Measurements from ENCODE around the gene GRIN2D.
"Not testable (repeated sequence)": the region's sequence is repeated elsewhere in the genome, so short reads cannot be mapped to it uniquely, and the experiment has no call there.

Gene GRIN2D

DNA sequence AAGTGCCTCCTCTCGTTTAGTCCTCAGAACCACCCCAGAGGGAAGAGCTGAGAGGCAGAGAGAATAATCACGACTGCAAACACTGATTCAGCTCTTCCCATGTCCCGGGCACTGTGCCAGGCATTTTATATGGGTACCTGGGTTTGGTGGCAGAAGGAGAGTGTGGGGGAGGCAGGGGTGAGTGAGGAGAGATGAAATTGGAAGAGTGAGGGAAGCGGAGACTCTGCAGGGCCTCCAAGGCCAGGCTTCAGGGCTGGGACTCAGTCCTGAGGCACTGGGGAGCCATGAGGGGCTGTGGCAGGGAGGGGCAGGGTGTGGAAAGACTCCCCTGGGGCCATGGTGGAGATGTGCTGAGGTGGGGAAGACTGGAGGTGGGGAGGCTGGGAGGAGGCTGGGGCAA is 20.6 kb upstream of the GRIN2D start:
- DNase-seq: no peak

DNA sequence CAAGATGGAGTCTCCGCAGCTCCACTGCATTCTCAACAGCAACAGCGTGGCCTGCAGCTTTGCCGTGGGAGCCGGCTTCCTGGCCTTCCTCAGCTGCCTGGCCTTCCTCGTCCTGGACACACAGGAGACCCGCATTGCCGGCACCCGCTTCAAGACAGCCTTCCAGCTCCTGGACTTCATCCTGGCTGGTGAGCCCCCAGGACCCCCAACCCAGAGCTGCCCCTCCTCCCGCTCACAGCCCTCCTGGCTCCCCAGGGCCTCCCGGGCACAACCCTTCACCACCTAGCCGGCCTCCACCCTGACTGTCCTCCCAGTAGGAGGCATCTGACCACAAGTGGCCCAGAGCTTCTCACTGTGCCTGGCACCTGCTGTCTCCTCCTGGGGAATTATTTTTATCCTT is 19.9 kb upstream of the GRIN2D start:
- no peak for DNase-seq

DNA sequence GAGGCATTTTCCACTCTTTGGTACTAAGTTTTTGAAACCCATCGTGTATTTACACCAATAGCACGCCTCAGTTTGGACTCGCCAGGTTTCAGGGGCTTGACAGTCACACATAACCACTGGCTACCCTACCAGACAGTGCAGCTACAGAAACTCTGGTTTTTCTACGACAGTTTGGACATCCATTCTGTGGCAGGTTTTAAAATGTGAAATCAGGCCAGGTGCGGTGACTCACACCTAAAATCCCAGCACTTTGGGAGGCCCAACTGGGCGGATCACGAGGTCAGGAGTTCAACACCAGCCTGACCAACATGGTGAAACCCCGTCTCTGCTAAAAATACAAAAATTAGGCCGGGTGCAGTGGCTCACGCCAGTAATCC is 15.3 kb upstream of the GRIN2D start:
- no peak for DNase-seq

GRCh38 chr19:48379058-48379457 is 14.4 kb upstream of the GRIN2D start:
- no peak for DNase-seq

DNA sequence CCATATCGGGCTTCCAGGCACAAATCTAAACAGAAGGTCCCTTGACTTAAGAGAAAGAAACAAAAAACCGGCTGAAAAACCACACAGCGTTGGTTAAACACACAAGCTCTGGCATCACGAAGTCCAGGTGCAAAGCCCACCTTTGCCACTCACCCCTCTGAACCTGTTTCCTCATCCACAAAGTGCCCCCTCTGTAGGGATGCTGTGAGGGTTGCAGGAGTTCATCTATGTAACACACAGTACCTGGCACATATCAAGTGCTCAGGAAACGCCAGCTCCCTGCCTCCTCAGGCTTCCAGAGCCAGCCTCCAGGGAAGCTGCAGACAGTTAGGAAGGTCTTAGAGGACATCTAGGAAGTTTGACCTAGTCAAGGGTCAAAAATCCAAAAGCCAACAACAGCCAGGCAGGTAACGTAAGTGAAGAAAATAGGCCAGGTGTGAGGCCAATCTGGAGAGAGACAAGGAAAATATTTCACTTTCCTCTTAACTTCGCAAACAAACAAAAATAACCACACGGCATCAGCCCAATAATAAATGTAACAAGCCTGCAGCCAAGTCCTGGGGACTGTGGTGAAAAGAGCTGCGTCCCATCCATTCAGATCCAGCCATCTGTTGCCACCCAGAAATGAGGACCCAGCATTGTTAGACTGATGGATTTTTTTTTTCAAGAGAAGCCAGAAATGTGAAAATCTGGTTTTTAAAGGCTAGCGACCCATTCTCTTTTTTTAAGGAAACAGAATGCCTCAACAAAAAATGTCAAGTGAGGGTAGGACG is 12.1 kb upstream of the GRIN2D start:
- no peak for DNase-seq

DNA sequence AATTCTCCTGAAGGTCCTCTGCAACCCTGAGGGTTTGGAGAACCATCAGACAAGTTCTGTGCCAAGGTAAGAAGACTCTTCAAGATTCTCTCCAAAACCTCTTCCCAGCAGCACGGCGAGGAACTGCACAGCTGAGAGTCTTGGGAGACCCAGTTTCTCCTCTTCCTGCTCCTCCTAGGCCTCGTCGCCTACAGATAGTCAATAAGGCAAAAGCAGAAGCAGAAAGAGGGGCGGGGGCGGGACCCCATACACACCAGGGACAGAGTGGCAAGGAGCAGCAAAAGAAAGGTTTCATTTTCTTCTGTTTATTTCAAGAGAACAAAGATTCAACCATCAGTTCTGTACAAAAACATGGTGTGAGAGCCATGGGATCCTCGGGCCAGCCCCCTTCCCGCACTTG is 11.2 kb upstream of the GRIN2D start:
- no peak for DNase-seq

DNA sequence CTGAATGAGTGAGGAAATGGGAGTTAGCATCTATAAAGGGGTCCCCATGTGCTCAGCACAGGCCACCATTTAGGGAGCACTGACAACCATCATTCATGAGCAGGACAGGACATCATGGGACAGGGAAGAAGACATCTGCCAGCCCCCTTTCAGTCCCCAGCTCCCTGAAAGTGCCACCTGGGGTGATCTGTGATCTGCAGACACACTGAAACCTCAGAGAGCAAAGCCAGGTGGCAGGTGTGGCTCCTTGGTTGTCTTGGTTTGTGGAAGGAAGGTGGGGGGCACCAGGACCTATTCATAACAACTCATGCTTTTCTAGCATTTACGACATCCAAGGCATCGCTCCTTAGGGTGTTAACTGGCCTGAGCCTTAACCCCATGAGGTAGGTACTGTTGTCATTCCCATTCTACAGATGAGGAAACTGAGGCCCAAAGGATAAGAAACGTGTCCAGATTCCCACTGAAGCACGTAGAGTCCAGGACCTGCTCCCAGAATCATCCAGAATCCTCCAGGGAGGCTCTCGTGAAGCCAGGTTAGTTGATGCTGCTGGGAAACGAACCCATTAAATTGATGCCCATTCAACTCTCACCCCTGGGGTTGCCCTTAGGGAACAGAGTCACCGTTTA is 7.9 kb upstream of the GRIN2D start:
- no peak for DNase-seq

GRCh38 chr19:48386981-48387380 is 6.5 kb upstream of the GRIN2D start:
- no peak for DNase-seq

GRCh38 chr19:48390188-48391099 is 3.0 kb upstream of the GRIN2D start:
- peak; percentile 58 to 59 for DNase-seq

DNA sequence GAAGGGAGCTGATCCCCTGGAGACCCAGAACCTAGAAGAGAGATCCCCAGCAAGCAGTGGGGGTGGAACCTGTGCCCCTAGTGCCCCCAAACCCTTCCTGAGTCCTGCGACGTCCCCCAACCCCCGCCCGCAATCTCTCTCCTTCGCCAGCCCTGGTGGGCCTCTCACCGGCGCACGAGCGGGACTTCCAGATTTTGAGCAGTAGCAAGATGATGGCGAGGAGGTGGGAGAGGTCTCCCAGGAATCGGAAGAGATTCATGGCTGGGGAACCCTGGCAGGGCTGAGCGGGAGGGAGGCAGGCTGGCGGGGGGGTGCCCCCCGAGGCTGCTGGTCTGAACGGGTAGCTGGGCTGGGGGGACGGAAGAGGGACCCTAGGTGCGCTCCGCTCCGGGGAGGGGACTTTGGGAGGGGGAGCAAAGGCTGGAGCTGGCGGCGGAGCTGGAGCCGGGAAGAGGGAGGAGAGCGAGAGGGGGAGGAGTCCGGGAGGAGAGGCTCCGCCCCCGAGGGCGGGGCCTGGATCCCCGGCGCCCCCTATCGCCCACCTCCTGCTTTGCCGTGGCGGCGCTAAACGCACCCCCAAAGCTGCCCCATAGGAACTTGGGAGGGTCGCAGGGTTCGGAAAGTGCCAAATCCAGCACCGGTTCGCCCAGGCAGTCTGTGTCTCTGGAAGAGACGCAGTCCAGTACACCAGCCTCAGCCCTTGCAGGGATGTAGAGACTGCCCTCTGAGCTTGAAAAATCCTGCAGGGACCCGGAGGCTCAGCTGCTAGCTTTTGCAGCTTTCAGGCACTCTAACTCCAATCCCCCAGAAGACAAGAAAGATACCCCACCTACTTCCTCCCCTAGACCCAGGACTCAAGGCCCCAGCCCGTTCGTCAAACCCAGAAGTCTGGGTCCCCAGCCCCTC is 2.1 kb upstream of the GRIN2D start, which contains the start of gene KDELR1:
Gene KDELR1 (minus strand): TSS at position 452 of the 906 bp plus-strand sequence. CDS start 193 bp downstream, at position 259.
- peak; percentile 59 to 61 for DNase-seq

GRCh38 chr19:48392006-48392344 is 1.5 kb upstream of the GRIN2D start:
- not testable (repeated sequence) for DNase-seq

GRCh38 chr19:48392860-48393558 is 459 bp upstream of the GRIN2D start:
- DNase-seq: no peak

- no peak for DNase-seq
These were observed 1.1 kb downstream of the GRIN2D start for GRCh38 chr19:48394331-48395169.

DNA sequence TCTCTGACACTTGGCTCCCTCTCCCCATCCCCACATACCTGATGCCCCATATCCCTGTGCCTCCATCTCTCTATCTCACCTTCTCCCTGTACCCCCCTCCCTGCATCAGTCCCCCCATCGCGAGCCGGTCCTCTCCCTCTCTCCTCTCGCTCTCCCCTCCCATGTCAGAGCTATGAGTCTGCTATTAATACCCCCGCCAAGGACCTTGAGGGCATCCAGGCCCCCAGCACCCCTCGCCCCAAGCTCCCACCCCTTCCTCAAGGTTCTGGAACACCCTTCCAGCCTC is 1.6 kb downstream of the GRIN2D start:
- DNase-seq: no peak

DNA sequence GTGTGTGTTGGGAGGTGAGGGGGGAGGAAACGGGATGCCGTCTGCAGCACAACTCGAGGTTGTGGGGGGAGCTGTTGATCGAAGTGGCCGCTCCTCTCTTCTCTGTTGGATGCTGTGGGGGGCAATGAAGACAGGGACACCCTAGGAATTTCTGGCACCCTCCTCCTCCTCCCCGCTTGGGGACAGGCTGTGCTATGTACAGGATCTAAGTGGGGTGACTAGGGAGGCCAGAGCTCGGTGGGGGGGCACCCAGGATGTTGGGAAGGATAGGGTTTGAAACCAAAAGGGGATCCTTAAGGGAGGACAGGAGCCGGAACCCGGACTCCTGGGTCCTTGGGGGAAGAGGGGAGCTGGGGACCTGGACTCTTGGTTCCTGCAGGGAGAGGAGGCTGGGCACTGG is 2.0 kb downstream of the GRIN2D start:
- no peak for DNase-seq

DNA sequence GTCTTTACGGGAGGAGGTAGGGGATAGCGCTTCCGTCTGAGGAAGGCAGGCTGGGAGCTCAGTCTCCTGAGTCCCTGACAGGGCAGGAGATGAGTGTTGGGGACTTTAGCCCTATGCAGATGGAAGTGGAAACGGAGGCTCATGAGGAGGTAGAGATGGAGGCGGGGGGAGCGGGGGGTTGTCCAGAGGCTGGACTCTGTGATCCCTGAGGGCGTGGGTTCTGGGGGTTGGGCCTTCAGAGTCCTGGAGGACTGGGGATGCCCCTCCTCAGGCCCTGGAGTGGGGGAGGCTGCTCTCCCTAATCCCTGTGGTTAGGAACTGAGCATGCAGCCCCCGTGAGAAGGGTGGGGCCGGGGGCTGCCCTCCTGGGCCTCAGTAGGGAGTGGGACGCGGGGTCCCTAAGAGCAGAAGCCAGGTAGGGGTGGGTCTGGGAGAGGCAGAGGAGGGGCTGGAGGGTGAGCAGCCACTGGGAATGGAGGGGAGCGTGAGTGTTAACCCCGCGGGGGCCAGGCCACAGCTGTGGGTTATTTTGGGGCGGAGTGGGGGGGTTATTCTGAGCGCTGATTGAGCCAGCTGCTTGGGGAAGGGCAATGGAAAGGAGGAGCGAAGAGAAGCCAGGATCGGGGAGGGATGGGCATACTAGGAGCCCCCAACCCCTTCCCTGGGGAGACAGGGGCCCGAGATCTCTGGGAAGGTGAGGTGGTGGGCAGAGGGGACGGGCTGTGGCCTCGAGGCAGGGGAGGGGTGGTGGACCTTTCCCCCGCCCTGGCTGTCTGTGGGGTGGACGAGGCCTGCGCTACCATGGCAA is 2.8 kb downstream of the GRIN2D start:
- no peak for DNase-seq

GRCh38 chr19:48396824-48397176 is 3.3 kb downstream of the GRIN2D start:
- DNase-seq: no peak

DNA sequence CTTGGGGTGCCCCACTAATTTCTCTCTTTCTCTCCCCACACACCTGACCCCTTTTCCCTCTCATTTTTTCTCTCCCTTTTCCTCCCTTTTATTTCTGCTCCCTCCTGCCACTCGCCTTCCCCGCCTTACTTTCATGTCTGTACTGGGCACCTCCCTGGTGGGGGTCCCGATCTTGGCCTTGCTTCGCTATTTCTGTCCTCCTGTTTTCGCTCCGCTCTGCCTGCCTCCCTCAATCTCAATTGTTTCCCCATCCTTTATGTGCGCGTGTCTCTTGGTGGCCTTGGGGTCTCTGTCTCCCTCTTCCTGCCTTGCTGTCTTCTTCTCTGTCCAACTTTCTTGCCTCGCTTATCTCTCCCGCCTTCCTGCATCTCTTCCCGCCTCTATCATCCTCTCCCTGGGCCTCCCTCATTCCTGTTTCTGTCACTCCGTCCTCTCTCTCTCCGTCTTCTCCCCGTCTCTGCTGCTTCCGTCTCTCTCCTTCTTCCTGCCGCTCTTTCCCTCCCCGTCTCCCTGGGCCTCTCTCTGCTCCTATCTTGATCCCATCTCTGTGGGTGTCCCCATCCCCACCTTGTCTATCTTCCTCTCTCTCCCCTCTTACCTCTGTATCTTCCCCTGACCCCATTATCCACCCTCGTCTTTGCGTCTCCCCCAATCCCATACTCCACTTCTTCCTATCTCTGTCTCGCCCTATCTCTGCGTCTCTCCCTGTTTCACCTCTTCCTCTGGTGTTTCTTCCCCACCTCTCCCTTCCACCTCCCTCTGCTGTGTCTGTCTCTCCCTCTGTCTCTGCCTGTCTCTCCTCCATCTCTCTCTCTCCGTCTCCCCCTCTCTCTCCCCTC is 4.0 kb downstream of the GRIN2D start:
- no peak for DNase-seq

DNA sequence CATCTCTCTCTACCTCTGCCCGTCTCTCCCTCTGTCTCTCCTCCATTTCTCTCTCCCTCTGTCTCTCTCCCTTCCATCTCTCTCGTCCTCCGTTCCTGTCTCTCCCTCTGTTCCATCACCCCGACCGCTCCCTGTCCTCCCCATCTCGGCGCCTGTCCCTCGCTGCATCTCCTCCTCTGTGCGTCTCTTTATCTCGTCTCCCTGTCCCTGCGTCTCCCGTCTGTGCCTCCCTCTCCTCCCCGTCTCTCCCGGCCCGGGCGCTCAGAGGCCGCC is 4.6 kb downstream of the GRIN2D start:
- no peak for DNase-seq
